GM21786 (cell line): ENCODE results near the gene MAPKAPK3.

ENCODE experiments used
- ATAC-seq: cut with Tn5 transposase; IDR thresholded peaks from one replicate; pipeline ENCODE4 v1.9.1; 2021; ENCODE audit not compliant: unreplicated experiment

The MAPKAPK3 gene

DNA sequence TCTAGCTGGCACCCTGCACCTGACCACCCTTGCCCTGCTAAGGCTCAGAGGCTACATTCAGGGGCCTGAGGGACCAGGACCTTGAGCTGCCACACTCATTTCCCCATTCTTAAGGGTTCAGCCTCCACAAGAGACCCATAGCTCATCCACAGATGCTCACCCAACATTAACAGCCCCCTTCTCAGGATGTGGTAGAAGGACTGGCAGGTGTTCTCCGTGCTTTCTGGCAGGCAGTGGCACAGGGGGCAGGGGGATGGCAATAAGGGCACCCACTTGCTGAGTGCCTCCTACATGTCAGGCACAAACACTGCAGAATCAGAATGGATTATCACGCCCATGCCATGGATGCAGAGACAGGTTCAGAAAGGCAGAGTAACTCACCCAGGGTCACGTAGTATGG, 9.4 kb downstream of the MAPKAPK3 start:
- no peak for ATAC-seq

- no peak for ATAC-seq
Observed at GRCh38 chr3:50627407-50628051, 10.6 kb downstream of the MAPKAPK3 start.

DNA sequence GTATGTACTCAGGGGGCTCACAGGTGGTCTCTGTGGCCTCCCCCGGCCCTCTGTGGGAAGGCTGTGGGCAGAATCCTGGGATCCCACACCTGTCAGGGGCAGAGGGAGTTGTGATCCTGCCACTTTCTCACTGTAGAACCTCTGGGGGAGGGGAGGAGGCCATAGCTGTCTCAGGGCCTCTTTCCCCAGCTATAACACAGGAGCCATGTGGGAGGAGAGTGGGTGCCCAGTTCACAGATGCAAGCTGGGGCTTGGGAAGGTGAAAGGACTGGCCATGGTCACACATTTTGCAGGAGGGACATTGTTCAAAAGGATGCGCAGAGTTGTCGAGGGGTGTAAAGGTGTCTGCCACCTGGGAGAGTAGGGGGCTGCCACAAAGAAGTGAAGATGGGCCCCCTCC, 11.7 kb downstream of the MAPKAPK3 start:
- no peak for ATAC-seq

- no peak for ATAC-seq
Observed at GRCh38 chr3:50630394-50630793, 13.4 kb downstream of the MAPKAPK3 start.

GRCh38 chr3:50630877-50631276, 13.9 kb downstream of the MAPKAPK3 start:
- ATAC-seq: no peak

DNA sequence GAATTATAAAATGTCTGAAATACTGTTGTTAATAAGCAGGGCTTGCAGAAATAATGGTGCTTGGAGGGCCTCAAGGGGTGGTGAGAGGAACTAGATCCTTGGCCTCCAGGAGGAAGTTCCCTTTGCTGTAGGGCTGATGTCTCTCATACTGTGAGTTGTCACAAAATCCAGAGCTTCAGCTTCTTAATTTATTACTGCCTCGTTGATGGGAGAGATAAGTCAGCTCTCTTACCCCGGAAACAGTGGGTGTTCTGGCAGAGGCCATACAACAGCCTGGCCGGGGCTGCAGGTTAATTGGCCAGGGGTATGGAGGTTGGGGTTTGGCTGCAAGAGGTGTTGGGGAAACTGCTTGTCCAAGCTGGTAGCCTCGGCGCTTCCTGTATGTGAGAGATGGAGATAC, 15.5 kb downstream of the MAPKAPK3 start:
- no peak for ATAC-seq

- no peak for ATAC-seq
Observed at GRCh38 chr3:50633230-50633790, 16.4 kb downstream of the MAPKAPK3 start.

DNA sequence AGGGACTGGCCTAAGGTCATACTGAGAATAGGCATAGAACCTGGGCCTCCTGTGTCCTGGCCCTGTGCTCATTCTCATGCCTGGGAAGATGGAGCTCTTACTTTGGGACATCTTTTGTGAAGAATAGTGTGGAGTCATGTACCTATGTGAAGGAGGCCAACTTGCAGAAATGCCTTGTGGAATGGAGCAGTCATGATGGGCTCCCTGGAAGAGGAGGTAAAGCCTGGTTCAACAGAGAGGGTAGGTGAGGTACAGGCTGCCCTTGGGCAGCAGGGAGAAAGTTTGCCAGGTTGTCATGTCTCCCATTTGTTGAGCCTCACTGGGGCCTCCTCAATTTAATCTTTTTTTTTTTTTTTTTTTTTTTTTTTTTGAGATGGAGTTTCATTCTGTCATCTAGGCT, 18.1 kb downstream of the MAPKAPK3 start:
- ATAC-seq: no peak

DNA sequence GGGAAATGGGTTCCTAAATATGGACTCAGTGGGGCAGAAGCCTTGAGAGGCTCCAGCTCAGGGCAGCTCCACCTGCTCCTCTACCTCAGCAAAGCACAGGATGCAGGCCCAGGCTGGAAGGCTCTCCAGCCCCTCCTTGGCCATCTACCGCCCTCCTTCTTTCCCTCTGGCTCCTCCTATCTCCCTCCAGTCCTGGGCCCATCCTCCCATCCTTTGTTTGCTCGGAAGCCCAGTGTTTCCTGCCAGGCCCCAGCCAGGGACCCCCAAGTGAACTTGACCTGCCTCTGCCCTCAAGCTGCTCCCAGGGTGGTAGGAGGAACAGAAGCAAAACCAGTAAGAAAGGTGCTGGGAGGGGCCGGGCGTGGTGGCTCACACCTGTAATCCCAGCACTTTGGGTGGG, 20.1 kb downstream of the MAPKAPK3 start:
- no peak for ATAC-seq

DNA sequence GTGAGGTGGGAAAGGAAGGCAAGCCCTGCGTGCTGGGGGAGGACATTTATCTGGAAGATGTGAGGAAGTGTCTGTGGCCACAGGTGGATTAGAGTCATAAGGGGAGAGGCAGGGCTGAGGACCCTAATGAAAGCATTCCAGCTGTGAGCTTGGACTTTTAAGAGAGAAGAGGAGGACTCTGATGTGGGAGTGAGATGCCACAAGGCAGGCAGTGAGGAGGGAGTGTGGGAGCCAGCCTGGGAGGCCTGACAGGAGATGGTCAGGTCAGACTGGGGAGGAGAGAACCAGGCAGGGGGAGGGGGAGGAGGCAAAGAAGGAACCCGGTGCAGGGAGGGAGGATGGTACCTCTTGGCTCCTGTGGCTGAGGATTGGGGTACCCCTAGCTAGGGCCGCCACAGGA, 21.0 kb downstream of the MAPKAPK3 start:
- no peak for ATAC-seq

- no peak for ATAC-seq
Observed at GRCh38 chr3:50639055-50639494, 22.1 kb downstream of the MAPKAPK3 start.

DNA sequence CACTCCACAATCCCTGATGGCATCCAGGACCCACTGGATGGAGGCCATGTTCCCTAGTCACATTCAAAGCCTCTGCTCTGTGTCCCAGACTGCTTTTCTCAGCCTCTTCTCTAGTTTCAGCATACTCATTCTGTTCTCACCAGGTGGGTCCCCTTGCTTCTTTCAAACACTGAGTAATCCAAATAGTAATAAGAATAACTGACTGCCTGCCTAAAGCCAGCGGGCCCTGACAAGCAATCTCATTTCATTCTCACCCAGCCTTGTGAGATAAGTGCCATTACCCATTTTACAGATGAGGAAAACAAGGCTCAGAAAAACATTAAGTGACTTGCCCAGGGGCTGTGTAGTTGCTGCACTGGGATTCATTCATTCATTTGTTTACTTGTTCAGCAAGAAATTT, 25.4 kb downstream of the MAPKAPK3 start:
- ATAC-seq: no peak

DNA sequence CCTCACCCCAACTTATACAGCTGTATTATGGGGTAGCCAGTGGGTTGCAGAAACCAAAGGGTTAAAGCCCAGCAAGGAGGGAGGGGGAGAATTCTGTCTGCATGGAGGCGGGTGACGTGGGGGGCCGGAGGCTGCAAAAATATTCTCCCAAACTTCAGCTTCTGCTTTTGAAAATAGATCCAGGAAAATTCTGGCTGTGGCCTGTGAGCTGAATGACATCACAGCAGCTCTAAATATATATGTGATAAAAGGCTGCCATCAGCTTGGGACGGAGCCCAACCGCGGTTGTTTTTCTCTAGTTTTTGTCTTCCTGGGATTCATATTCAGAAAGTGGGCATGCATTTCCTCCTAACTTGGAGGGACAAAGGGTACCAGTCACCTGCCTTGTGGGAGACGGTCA, 27.6 kb downstream of the MAPKAPK3 start:
- ATAC-seq: no peak

- no peak for ATAC-seq
Observed at GRCh38 chr3:50645378-50645777, 28.4 kb downstream of the MAPKAPK3 start.

- ATAC-seq: no peak
Observed at GRCh38 chr3:50648313-50648712, 31.4 kb downstream of the MAPKAPK3 start.

- no peak for ATAC-seq
Observed at GRCh38 chr3:50648944-50649343, 32.0 kb downstream of the MAPKAPK3 start.

GRCh38 chr3:50649451-50649931, 32.5 kb downstream of the MAPKAPK3 start:
- no peak for ATAC-seq

DNA sequence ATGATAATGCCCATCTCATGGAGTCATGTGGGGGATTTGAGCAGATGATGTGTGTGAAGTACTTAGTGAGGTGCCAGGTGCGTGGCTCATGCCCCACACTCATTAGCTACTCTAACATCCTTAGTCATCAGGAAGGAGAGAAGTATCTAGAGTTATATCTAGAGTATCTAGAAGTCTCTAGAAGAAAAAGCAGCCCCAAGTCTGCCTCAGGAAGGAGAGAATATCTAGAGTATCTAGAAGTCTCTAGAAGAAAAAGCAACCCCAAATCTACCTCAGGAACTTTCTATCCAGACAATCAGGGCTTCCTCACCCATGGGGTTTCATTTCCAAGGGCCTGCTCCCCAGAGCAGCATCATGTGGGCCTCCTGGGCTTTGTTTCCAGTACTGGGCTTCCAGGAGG, 33.1 kb downstream of the MAPKAPK3 start:
- ATAC-seq: no peak

- ATAC-seq: no peak
Observed at GRCh38 chr3:50651445-50651844, 34.5 kb downstream of the MAPKAPK3 start.

GRCh38 chr3:50651920-50652529, 35.1 kb downstream of the MAPKAPK3 start:
- ATAC-seq: no peak

DNA sequence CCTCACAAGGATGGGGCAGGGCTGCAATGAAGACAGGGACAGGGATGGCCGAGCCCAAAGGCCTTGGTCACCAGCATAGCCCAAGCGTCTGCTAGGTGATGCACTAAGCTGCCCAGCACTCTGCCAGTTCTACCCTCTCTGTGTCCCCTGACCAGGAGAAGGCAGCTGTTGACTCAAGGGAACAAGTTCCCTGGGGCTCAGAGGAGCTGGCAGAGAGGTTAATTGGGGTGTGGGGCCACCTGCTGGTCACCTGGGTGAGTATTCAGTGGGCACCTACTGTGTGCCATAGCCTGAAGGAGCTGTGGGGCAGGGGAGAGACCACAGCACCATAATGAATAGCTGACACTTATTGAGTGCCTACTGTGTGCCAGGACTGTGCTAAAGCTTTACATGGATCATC, 35.8 kb downstream of the MAPKAPK3 start:
- no peak for ATAC-seq

DNA sequence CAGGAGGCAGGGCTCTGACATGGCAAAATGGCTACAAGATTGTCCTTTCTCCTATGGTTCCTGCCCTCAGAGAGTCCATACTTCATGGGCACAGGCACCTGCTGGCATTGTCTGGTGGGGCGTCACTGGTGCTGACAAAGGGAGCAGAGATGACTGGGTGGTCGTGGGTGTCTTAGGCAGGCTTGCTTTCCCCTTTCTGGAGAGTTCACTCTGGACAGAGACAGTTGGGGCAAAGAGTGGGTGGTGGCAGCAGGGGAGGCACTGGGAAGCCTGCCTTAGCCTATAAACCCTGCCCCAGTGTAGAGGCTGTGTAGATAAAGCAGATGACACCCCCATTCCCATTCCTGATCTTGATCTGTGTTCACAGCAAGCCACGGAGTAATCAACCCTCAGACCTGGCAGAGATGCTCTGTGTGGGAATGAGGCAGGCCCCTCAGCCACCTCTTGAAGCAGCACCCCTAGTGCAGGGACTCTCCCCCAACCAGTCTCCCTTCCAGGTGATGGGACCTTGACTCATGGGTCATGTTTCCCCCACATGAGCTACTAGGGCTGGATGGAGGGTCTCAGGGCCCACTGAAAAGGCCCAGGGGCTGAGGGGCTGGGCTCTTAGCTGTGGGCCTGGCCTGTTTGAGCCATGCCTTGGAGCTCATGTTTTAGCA, 37.1 kb downstream of the MAPKAPK3 start:
- no peak for ATAC-seq
